Retina (tissue), 1 donor: ENCODE measurements around the gene SLC6A20.
A peak's percentile ranks its signal among the peaks of the same experiment; 100 is the strongest.

Experiments used
- DNase-seq: peaks from one replicate; pipeline ENCODE4 v3.0.0-alpha.2; 2016

The SLC6A20 gene, protein sequence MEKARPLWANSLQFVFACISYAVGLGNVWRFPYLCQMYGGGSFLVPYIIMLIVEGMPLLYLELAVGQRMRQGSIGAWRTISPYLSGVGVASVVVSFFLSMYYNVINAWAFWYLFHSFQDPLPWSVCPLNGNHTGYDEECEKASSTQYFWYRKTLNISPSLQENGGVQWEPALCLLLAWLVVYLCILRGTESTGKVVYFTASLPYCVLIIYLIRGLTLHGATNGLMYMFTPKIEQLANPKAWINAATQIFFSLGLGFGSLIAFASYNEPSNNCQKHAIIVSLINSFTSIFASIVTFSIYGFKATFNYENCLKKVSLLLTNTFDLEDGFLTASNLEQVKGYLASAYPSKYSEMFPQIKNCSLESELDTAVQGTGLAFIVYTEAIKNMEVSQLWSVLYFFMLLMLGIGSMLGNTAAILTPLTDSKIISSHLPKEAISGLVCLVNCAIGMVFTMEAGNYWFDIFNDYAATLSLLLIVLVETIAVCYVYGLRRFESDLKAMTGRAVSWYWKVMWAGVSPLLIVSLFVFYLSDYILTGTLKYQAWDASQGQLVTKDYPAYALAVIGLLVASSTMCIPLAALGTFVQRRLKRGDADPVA

DNA sequence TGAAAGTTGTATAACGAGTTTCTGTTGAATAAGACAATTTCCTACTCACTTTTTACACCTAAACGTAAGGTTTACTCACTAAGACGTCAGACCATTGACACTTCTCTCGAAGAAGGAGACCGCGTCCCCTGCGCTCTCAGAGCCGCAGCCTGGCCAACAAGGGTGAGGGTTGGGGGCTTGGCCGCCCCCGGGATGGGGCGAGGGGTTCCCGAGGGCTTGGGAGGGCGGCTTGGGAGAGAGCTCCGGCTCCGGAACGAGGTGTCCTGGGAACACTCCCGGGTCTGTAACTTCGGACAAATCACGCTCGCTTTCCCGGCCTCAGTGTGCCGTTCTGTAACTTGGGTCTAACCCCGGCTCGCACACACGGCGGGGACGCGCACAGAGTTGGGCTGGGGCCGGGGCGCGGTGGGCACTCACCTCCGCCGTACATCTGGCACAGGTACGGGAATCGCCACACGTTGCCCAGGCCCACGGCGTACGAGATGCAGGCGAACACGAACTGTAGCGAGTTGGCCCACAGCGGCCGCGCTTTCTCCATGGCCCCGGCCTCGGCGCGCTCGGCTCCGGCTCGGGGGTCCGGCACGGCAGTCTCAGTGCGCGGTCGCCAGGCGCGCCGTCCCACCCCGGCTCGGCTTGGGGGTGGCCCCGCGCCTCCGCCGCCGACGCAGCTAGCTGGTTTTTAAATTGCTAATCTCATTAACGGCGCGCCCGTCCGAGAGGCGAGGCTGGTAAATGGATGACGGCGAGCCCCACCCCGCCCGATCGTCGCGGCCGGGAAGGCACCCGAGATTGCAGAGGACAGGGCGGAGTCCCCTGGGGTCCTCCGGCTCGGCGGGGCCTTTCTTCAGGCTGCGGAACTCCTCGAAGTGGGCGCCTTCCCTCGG is at the start of gene SLC6A20:
Gene SLC6A20 (minus strand): TSS at position 655 of the 884 bp plus-strand sequence. CDS start 117 bp downstream, at position 538.
- peak; percentile 69 for DNase-seq

DNA sequence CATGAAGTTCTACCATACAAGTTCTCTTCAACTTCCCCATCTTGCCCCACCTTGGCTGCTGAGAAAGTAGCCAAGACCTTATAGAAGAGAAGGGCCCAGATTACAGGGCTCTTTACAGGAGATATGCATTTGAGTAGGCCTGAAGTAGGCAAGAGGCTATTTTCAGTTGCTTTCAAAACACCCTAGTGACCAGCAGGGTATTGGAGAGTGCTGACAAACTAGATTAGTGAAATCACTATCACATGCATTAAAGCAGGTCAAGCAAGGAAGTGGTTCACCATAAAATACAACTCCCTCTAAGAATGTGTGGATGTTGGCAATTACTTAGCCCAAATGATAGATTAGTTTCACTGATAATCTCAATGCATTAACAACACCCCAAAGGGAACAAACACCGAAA is 48.3 kb upstream of the SLC6A20 start:
- peak; percentile 71 for DNase-seq

DNA sequence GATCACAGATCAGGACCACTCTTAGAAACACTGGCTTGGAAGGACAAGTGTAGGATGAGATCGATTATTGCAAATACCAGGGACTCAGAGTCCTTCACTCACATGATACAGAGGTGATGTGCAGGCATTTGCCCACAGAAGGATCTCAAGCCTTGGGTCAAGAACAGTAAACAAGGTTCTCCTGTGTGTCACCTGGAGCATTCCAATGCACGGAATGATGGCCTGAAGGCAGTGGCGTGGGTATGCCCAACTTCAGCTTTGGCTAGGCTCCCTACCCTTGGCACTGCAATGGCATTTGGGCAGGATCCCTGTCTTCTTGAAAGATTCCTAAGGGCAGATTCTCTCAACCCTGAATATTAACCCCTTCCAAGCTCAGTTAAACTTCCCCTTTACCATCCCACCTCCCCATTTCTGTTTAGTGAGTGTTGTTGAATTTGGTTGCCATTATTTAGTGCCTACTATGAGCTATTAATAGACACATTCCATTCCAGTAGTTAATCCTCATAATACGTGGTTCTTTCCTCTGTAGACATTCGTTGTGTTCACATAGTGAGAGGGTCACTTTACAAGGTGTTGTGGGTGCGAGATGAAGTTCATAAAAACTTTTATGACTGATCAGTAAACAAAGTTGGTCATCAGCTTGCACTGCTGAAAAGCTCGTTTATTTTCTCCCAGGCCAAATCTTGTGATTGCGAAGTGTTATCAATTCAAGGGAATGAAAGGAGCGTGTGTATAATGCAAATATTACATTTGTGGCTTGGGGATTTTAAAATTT is 46.7 kb upstream of the SLC6A20 start:
- DNase-seq: no peak

DNA sequence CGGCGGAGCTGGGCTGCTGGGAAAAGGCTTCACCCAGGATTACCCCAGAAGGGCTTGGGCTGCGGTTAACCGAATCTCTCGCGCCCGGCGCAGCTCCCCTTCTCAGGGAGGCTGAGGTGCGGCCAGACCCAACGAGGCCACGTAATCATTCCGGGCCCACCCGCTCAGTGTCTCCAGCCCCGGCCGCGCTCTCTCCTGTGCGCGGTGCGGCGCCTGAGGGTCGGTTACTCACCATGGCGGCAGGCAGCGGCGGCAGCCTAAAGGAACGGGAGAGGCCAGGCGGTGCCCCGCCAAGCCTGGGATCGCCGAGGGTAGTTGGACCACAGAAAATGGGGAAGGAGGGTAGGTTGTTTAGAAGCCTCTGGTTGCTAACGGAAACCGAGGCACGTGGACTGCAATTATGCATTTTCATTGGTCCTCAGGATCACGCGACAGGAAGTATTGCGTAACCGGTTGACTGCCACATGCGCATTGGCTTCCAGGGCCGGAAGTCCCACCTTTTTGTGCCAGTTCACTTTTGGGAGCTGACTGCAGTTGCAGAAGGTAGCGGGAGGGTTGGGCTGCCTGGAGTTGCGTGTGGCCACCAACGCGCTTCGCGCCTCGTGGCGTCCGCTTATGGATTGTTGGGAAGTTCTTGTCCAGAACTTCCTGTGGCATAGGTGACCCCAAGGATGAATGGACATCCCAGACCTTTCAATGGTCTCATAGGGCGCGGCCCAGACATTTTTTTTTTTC is 45.6 kb upstream of the SLC6A20 start, which contains the start of gene LZTFL1:
Gene LZTFL1 (minus strand): TSS at position 363 of the 735 bp plus-strand sequence. CDS start 128 bp downstream, at position 235.
- peak; percentile 93 for DNase-seq

DNA sequence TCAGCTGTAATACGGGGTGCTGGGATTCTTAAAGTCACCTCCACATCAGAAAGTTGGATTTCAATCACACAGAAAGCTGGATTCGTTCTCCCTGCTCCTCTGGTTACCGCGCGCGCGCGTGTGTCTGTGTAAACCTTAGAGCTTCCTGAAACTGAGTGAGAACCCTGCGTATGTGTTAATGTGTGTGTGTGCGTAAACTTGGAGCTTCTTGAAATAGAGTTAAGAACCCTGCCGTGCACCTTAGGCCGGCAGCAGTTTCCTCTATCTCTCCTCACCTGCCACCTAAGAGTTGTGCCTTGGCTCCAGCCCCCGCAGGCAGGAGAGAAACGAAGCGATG is 45.1 kb upstream of the SLC6A20 start:
- no peak for DNase-seq

DNA sequence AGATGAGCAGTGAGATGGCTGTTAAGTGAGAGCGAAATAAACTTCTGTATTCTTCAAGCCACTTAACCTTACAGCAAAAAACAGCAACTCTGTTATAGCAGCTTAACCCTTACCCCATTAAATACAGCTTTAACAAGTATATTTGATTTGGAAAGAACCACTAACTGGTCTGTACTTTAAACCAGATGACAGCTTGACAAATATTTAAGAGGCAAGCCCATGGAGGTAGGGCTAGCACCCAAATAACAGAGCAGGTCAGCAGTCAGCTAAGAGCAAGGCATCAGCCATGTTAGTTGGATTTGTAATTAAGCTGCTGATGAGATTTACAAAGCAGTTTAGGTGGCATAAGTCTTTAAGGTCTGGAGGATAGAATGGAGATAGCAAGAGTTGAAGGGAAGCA is 42.1 kb upstream of the SLC6A20 start:
- DNase-seq: no peak

DNA sequence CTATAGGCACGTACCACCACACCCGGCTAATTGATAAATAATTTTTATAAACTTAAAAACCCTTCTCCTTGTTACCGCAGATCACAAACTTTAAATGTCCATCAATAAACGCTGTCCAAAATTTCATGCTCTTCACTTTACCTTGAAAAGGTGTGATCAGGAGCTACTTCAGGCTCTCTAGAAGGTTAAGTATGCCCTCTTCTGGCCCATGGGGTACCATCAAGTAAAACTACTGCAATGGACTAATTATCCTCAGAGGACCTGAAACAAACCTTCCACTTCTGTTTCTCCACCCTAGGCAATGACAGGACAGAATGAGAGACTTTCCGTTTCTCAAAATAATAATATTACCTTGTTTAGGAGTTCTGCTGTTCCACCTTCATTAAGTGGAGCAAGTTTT is 36.4 kb upstream of the SLC6A20 start:
- no peak for DNase-seq

DNA sequence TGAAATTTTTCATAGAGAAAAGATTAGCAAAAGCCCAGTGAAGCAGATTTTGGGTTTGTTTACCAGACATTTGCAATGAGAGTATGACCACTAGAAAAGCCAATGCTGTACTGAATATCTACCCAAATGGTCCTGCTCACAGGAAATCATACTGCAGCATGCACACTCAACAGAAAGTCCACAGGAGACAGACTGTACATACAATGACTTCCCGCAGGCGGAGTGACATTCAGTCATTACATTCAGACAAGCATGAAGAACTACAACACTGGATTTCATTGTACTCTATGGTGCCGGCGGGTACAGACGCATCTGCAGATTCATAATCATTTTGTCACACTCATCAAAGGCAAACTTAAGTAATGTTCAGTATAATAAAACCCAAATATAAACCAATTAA is 33.8 kb upstream of the SLC6A20 start:
- DNase-seq: no peak

DNA sequence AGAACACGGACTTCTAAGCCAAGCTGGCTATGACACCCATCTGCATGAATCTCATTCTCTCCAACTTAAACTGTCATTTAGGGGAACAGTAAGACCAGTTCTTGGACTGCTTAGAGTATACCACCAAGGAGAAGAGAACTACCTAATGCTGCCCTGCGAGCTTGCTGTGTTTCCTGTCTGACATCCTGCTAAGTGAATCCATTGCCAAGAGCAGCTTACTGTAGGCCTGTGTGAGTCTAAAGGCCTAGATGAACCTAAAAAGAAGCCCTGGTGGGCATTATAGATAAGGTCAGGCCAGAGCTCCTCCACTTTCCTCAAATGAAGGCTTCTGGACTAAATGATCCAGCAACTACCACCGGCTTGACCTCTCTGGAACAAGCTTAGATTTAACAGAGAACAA is 30.6 kb upstream of the SLC6A20 start:
- no peak for DNase-seq

DNA sequence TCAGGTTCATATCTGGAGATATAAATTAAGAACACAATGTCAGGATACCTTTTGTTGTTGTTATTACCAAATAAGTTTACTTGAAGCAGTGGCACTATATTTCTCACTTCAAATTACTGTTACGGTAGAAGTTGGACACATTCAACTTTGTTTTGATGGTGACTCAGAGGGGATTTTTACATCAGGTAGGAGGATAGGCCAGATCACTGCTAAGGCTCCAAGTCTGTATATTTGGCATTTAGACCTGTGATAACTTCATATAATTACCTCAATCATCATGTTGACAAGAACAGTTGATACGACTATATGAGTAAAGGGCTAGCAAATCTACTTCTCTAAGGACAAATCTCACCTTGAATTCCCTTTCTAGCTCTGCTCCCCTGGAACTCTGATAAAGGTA is 30.0 kb upstream of the SLC6A20 start:
- no peak for DNase-seq

DNA sequence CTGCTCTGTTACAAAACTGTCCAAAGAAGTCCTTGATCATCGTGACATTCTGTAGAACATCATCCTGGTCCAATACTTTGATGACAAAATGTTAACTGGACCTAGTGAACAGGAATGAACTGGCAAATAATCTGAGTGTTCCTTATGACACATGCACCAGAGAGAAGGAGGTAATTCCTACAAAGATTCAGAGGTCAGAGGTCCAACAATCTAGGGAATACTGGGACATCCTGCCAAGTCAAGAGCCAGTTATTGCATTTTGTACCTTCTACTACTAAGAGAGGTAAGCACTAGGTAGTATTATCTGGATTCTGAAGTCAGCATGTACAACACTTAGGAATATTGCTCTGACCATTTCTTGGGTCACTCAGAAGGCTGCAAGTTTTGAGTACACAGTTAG is 24.8 kb upstream of the SLC6A20 start:
- DNase-seq: no peak

DNA sequence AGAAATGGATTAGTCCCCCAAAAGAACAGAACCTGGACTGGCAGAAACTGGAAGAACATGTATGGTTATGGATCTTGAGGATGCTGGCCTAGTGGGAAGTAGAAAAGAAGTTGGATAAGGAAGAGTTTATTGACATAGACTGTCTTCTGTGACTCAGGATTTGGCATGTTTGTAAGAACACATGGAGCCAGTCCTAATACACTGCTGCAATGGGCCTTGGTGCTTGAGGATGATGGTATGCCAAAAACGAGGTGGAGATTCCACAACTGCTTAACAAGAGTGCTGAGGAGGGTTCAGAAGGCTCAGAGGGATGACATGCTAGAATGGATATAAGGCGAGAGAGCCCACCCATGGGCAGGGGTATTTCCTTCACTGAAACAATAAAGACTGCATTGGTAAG is 23.2 kb upstream of the SLC6A20 start:
- no peak for DNase-seq

DNA sequence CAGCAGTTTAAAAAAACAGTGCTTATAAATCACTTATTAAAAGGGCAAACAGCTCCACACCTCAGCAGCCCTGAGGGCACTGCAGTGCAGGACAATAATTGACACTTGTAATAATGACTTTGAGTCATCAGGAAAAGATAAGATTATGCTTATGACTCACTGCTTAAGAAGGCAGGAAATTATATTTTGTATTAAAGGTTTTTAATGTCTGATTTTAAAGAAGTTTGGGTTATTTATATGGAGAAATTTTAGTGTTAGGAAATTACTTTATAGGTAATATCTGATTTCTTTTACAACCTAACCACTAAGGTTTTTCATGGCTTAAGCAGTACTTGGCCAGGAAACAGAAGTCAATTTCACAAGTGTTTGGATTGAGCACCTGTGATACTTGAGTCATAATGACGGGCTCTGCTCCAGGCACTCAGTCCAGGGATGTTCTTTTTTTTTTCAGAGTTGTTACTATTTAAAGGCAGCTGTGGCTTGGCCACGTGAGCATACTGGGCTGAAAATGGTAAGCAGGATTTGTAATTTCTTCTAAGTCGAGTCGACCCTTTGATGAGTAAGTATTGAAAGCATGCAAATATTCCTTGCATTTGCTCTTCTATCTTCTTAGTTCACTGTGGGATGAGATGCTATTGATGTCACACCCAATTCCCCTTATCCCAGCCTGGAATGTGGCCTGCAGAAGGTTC is 21.6 kb upstream of the SLC6A20 start:
- DNase-seq: no peak

DNA sequence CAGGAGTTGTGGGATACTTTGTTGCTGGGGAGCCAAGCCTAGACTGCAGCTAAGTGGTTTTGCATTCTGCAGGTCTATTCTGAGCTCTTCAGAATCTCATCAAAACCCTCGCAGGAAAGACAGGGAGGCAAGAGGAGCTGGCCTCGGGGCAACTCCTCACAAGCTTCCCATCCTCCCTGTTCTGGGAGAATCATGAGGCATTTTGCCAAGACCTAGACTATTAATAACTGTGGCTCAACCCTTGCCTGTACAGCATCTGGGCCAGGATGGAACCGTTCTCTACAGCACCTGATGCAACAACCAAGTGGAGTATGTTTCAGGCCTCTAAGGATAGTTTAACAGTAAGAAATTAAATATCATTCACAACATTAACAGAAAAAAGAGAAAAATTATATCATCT is 20.2 kb upstream of the SLC6A20 start:
- DNase-seq: no peak

DNA sequence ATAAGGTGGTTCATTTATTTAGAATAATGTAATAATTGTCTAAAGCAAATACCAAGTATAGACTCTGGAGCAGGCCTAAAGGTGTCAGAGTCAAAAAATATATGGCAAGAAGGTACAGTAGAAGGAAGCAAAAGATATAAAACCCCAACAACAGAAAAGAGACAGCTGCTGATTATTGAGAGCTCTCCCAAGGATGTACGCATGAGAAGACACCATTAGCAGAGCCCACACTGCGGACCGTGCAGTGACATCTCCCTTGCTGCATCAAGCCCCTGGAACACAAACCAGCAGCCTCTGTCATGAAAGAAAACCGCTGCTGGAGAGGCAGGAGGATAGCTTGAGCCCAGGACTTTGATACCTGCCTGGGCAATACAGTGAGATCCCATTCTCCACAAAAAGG is 18.0 kb upstream of the SLC6A20 start:
- no peak for DNase-seq

DNA sequence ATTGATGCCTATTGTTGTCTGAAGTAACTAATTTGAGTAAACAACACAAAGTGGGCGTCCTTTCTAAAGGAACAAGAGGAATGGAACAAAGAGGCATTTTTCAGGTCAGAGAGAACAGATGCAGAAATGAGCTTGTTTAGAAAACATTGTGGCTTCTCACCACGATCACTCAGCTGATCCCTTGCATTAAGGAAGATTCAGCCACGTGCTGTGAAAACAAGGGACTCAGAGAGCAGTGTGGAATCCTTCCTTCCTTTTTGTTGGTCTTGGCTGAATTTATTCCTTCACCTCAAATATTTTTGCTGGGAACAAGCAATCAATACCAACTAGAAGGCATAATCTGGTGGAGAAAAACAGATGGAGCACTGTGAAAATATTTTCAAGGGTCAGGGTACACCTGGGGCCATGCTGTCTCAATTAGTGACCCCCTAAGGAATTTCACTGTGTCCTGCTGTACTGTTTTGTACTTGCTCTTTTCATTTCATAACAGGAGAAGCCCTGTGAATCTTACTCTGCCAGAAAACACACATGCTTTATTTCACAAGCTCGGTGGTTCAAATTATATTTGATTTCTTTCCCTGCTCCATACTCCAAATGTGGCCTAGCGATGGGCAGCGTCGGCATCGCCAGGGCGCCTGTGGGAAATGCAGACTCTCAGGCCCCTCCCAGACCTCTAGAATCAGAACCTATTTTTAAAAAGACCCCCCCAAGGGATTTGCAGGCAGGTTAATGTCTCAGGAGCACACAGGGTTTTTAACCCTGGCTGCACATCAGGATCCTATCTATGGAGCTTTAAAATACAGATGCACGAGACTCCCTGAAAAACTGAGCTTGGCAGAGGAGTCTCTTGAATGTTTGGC is 11.6 kb upstream of the SLC6A20 start:
- DNase-seq: peak; percentile 28

DNA sequence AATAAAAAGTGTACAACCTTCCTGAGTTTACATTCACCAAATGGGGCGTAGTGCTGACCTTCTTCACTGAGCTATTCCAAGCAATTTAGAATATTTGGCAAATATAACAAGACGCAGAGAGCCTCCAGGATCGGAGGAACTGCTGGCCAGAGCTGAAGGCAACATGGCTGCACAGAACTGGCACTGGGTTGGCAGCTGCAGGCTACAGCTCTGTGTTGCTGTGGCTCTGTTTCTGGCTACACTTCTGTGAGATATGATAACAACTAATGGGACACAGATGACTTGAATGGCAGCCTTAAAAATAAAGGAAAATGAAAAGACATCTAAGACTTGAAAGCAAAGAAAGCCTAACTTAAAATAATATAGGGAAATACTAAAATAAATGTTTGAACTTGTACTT is 10.8 kb upstream of the SLC6A20 start:
- no peak for DNase-seq

DNA sequence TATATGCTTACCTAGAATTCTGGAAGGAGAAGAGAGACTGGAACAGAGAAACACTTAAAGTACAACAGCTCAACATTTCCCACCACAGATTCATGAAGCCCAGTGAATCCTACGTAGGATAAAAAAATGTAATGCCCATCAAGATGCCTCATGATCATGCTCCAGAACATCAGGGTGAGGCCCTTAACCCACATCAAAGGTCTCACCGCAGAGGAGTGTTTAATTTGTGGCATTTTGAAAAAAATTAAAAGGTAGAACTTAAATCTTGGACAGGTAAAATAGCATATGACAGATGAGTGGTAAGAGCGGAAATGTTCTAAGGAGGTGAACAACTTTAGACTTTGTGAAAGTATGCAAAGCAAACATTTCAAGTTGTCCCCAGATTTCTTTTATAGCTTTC is 9.7 kb upstream of the SLC6A20 start:
- DNase-seq: no peak

DNA sequence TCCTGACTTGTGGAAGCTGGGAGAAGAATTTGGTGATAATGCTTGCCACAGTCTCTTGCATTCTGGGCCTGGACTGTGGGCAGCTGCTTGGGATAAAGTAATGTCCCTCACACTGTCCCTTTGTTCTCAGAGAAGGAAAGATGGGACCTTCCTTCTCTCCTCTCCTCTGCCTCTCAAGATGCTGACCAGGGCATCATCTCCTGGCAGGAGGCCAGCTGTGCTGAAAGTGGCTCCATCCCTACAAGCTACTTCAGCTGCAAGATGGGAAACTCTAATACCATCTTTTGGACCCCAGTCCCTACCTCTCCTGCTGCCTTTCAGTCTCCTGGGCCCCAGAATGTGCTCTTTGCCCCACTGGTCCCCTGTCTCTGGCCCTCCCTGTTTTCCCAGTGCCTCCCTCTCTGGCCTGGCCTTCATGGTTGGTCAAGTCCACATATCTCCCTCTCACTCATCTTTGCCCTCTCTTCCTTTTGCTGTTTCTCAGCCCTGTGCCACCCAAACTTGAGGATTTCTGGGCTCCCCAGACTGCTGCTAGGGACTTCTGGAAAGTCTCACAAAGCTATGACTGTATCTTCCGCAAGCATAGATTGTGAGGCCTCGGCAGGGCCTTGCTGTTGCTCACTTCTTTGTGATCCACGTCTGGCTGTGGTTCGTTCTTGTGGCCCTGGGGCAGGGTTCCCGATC is 7.1 kb upstream of the SLC6A20 start:
- DNase-seq: no peak

DNA sequence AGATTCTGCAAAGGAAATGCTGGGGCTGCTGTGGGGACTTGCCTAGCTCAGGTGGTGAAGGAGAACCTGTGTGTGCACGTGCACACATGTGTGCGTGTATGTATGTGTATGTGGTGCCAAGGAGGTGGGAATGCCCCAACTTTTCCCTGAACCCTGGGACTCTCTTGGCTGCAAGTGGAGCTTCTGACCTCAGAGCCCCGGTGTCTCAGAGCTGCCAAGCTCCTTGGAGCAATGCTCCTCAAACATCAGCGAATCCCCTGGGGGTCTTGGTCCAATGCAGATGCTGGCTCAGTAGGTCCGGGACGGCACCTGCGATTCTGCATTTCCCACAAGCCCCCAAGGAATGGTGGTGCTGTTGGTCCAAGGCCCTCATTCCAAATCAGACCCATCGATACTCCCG is 5.8 kb upstream of the SLC6A20 start:
- DNase-seq: no peak
